ENCODE results near the gene CLEC18A. TPM values are rescaled to one million over a fixed set of nuclear protein-coding genes. Genes with fewer than 3 reads are reported as not detected.

Gene CLEC18A
- total RNA-seq, 3 donors from 2014 or later, result 0.43 to 2.9 (median 1.6) TPM

GRCh38 chr16:69938981-69939820 lies 11.9 kb upstream of the CLEC18A start:
- intact Hi-C loops (cut with DNase I, micrococcal nuclease), result no loop called here
- Histone ChIP-seq H3K4me3 (no peak overlapping the region), H3K4me1 (ENCODE audit: low read depth) (no peaks in the 10 kb centered on the region), H3K36me3 (ENCODE audit: low read depth) (no peaks in the 10 kb centered on the region), H3K9me3 (no peaks in the 10 kb centered on the region)
- TF ChIP-seq, protein P1, sequence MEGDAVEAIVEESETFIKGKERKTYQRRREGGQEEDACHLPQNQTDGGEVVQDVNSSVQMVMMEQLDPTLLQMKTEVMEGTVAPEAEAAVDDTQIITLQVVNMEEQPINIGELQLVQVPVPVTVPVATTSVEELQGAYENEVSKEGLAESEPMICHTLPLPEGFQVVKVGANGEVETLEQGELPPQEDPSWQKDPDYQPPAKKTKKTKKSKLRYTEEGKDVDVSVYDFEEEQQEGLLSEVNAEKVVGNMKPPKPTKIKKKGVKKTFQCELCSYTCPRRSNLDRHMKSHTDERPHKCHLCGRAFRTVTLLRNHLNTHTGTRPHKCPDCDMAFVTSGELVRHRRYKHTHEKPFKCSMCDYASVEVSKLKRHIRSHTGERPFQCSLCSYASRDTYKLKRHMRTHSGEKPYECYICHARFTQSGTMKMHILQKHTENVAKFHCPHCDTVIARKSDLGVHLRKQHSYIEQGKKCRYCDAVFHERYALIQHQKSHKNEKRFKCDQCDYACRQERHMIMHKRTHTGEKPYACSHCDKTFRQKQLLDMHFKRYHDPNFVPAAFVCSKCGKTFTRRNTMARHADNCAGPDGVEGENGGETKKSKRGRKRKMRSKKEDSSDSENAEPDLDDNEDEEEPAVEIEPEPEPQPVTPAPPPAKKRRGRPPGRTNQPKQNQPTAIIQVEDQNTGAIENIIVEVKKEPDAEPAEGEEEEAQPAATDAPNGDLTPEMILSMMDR (IDR thresholded peaks at IDR 0.05), result no peak
- no peak for ATAC-seq
- DNase-seq, result no peak

- no peaks in the 10 kb centered on the region for H3K9me3 ChIP-seq
- DNase-seq (no peak), ATAC-seq (no peak)
- no peaks in the 10 kb centered on the region for H3K4me1 ChIP-seq (ENCODE audit: low read depth)
- TF ChIP-seq, protein P1 (IDR thresholded peaks at IDR 0.05), result no peak
- no peaks in the 10 kb centered on the region for H3K36me3 ChIP-seq (ENCODE audit: low read depth)
- H3K4me3 ChIP-seq, result no peak overlapping the region
- intact Hi-C loops (cut with DNase I, micrococcal nuclease), result no loop called here
Measured at GRCh38 chr16:69939821-69940585, 11.1 kb upstream of the CLEC18A start.

GRCh38 chr16:69940676-69941075 lies 10.5 kb upstream of the CLEC18A start:
- TF ChIP-seq, protein P1 (IDR thresholded peaks at IDR 0.05), result no peak
- DNase-seq, result no peak
- H3K9me3 ChIP-seq, result no peaks in the 10 kb centered on the region
- intact Hi-C loops (cut with DNase I, micrococcal nuclease), result no loop called here
- ATAC-seq, result no peak
- H3K4me1 ChIP-seq (ENCODE audit: low read depth), result no peaks in the 10 kb centered on the region
- H3K4me3 ChIP-seq, result no peak overlapping the region
- no peaks in the 10 kb centered on the region for H3K36me3 ChIP-seq (ENCODE audit: low read depth)

DNA sequence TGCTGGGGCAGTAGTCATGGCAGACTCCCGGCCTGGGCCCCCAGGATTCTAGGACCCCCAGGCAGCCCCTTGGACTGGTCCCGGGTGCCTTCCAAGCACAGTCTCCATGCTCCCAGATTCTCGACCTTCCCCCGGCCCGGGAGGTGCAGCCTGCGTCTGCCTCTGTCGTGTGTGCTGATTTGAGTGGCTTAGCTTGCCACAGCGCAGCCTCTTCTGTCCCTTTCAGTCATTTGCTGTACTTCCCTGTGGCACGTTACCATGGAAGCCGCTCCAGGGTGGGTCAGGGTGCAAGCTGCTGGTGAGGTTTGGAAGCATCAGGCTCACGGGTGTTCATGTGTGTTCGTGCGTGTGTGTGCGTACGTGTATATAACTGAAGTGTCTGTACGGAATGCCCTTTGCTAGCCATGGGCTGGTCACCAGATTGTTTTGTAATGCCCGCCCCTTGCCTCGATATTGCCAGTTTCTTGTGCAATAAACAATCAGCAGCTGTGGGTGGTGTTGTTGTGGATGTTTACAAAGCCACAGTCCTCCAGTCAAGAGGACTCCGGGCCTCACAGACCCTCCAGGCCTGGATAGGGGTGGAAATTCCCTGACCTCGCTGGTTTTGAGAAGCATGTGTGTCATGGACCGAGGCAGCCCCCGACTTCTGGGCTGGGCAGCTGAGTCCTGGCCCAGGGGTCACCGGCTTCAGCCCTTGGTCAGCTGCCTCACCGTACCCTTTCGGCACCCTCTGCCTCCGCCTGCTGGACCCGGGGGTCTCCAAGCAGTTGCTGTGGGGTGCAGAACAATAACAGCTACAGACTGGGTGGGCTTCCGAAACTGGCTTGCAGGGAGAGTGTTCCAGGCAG lies 9.7 kb upstream of the CLEC18A start:
- no peaks in the 10 kb centered on the region for H3K9me3 ChIP-seq
- no peak overlapping the region for H3K4me3 ChIP-seq
- TF ChIP-seq, protein P1 (IDR thresholded peaks at IDR 0.05), result no peak
- ATAC-seq (no peak), DNase-seq (no peak)
- no peaks in the 10 kb centered on the region for H3K4me1 ChIP-seq (ENCODE audit: low read depth)
- intact Hi-C loops (cut with DNase I, micrococcal nuclease), result no loop called here
- no peaks in the 10 kb centered on the region for H3K36me3 ChIP-seq (ENCODE audit: low read depth)

DNA sequence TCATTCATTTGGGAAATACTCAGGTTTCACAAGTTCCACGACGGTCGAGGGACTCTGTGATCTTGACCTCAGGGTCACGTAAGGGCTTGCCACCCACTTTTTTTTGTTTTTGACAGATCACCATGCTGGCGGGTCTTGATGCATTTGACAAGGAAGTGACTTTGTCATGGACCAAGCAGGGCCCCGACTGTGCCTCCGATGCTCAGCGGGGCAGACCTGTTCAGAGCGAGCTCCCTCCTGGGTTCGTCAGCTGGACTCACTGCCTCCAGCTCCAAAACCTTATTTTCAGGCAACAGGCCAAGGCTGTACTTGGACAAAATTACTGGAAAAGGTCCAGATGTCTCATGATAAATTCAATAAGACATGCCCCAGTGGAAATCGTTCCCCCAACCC lies 9.0 kb upstream of the CLEC18A start:
- no peaks in the 10 kb centered on the region for H3K9me3 ChIP-seq
- no peaks in the 10 kb centered on the region for H3K4me1 ChIP-seq (ENCODE audit: low read depth)
- no peaks in the 10 kb centered on the region for H3K36me3 ChIP-seq (ENCODE audit: low read depth)
- ATAC-seq (no peak), DNase-seq (no peak)
- no peak overlapping the region for H3K4me3 ChIP-seq
- intact Hi-C loops (cut with DNase I, micrococcal nuclease), result no loop called here
- TF ChIP-seq, protein P1 (IDR thresholded peaks at IDR 0.05), result no peak

Data from mucosa of descending colon (tissue), 3 donors.